Left cardiac atrium (tissue), 4 donors: ENCODE measurements around the gene ZNF83. TPM values are rescaled to one million over a fixed set of nuclear protein-coding genes. Genes with fewer than 3 reads are reported as not detected.
A peak's percentile ranks its signal among the peaks of the same experiment; 100 is the strongest.
"Not testable (repeated sequence)": the region's sequence is repeated elsewhere in the genome, so short reads cannot be mapped to it uniquely, and the experiment has no call there.

ENCODE experiments used
- ATAC-seq, 2 donors: fragments of 200-7000 bp; cut with Tn5 transposase; one replicate each; pipeline ENCODE4 v1.9.1; 2020; ENCODE audit warnings: mild to moderate bottlenecking in 2 of 2, moderate library complexity in 2 of 2
- DNase-seq: peaks from one replicate; pipeline ENCODE4 v3.0.0-alpha.2; 2020
- intact Hi-C, 2 donors: fragments of 100-400 bp; cut with DNase I; formaldehyde crosslinking; loops; one replicate each; pipeline versions ENCODE4 v1.14.1 to v1.15.1; 2022 to 2023
- total RNA-seq, 2 donors: library from RNA; stranded (reverse); fragmentation: NEBNext Ultra II Directional; extraction: Animal tissue kit (Norgen Biotek cat#: 25700); gene quantifications; one replicate each; pipeline ENCODE4 v1.2.1, GENCODE V29; 2021
- donor health status: DM: no; HTN: yes; CAD: no.
- donor health status: DM: no; HTN: yes; CAD: no; lungs with severe emphysema.
- donor health status: DM: yes; HTN: yes; CAD: no.
- donor health status: Dilated cardiomyopathy.

ZNF83 gene
- total RNA-seq, 2 donors from 2014 or later = 18.2 to 19.3 TPM

DNA sequence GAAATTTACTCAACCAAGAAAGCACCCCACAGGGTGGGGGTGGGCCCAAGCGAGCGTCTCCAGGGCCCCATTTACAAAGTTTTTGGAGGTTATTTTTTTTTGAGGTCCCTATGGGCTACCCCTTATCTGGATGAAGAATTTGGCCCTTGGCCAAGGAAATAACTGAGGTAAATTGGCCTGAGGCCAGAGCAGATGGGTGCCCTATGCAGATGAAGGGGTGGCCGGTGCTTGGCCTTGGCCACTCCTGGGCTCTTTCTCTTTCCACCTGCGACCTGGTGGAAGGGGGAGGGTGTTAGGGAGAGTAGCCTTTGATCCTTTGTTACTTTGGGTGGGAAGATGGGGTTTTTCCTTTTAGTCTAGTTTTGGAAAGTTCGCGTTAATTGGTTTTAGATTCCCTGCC is 52.6 kb downstream of the ZNF83 start:
- intact Hi-C loops = no loop called here
- ATAC-seq (peak in 1 of 2 donors; percentile 14), DNase-seq (no peak)

DNA sequence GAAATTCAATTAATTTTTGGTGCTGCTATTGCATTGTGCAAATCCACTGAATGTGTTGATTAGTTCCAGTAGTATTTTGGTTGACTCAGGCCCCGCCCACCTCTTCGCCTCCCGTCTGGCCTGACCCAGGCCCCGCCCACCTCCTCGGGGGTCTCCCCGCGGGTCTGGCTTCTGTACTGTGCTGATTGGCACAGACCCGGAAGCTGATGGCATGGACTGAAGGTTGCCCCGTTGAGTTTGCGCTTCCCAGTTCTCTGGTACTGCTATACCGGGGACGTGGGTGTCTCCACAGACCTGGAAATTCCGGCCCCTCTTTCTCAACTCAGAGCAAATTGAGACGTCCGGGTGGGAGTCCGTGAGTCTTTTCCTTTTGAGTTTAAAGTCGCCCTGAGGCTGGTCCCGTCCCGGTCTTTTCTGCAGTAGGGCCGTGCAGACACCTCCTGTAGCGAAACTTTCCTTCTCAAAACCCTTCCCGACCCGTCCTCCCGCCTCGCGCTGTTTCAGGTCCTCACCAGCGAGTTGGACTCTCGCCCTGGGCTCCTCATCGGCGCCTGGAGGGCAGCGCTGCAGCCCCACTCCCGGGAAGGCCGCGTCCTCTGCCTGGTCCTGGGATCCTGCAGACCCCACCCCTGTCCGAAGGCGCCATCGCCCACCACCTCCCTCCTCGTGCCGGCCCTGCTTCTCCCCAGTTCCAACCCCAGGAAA is 53.3 kb downstream of the ZNF83 start:
- intact Hi-C loops = no loop called here
- ATAC-seq = peak in 1 of 2 donors; percentile 93
- DNase-seq = no peak

DNA sequence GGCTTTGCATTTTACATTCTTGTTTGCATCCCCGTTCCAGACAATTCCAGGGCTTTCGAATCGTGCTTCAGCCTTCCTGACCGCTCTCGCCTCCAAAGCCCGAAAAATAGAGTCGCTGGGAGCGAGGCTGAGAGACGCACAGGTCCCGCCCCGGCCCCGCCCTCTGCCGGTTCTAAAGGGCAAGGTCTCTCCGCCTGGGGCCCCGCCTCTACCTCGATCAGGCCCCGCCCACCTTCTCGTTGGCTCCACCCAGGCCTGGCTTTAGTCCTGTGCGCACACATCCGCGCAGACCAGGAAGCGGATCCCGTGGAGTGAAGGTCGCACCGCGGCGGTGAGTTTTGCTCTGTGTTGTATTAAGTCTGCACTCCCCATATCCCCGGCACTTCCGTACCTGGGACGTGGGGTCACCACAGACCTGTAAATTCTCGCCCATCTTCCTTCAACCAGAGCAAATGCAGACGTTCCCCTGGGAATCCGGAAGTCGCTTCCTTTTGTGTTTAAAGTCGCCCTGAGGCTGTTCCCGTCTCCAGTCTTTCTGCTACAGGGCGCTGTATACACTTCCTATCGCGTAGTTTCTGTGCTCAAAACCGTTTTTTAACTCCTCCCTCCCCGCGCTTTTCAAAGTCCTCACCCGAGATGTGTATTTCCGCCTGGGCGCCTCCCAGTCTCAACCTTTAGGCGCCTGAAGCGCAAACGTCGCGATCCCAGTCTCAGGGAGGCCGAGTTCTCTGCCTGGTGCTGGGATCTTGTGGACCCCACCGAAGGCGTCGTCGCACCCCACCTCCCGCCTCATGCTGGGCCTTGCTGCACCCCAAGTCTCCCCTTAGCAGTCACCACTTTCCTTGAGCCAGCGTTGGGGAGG is 67.9 kb downstream of the ZNF83 start, which contains the start of gene ZNF701:
Gene ZNF701 (plus strand): TSS at position 288 of the 862 bp plus-strand sequence. CDS start 3,861 bp downstream, outside the sequence.
- ATAC-seq (peak; percentile 100), DNase-seq (peak; percentile 96)
- intact Hi-C loops = loop anchor here in 1 of 2 donors (5.0 kb wide), 1 partner anchor 43 kb away; the partner anchor contains the start of gene ZNF808

DNA sequence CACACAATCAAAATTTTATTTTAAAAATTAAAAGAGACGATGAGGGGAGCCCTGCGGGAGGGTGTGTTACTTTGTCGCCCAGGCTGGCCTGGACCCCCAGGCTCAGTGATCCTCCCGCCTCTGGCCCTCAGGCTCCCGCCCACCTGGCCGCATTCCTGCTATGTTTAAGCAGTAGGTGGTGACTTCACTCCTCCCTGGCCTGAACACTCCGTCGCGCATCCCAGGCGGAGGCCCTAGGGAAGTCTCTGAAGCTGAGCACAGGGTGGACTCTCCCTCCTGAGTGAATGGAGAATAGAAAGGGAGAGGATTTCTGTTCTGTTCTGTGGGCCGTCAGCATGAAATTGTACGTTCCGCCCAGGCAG is 68.5 kb downstream of the ZNF83 start:
- intact Hi-C loops = not testable (repeated sequence)

DNA sequence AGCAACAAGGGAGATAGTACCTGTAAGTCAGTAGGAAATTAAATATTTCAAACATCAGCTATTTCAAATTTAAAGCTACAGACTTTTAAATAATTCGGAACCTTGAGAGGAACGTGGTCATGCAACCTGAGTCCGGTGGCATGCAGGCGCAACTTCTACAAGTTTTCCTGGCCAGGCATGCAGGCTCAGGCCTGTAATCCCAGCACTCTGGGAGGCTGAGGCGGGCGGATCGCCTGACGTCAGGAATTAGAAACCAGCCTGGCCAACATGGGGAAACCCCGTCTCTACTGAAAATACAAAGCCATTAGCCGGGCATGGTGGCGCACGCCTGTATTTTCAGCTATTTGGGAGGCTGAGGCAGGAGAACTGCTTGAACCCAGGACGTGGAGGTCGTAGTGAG is 70.2 kb downstream of the ZNF83 start:
- DNase-seq (no peak), ATAC-seq (no peak)
- intact Hi-C loops = no loop called here

More for the DNA sequence above, 68.5 kb downstream of the ZNF83 start:
- peak; percentile 59 for DNase-seq
- ATAC-seq = peak; percentile 33 to 57

DNA sequence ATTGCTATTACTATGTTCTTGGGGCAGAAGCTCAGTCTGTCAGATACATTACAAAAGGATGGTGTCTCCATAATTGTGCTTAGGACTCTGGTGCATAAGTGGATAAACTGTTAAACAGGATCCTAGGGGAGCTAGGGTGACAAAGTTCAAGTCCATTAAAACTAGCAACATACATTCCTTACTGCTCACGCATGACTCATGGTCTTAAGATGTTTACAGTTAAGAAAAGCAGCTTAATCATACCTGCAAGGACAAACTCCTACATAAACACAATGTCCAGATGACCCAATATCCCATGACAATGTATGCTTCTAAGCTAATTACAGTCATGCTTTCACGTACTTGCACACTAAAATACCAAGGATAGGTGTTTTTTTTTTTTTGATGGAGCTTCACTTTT is 71.6 kb downstream of the ZNF83 start:
- no peak for DNase-seq

DNA sequence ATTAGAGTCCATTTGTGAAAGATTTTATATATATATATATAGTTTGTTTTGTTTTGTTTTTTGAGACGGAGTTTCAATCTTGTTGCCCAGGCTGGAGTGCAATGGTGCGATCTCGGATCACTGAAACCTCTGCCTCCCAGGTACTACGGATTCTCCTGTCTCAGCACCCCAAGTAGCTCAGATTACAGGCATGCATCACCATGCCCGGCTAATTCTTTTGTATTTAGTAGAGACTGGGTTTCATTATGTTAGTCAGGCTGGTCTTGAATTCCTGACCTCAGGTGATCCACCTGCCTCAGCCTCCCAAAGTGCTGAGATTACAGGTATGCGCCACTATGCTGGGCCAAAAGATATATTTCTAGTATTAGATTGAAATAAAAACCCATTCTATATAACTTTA is 72.0 kb downstream of the ZNF83 start:
- intact Hi-C loops = no loop called here
- DNase-seq = no peak
- no peak for ATAC-seq

More for the DNA sequence above, 71.6 kb downstream of the ZNF83 start:
- ATAC-seq = no peak
- intact Hi-C loops = no loop called here

Other genes starting within 250 kb of the ZNF83 start
- 10 to 100 TPM; 13.7 to 17.0 TPM for gene ZNF528, start 240.5 kb downstream of the ZNF83 start, total RNA-seq
- under 1 TPM; 0.24 to 0.31 TPM for gene ZNF534, start 209.2 kb downstream of the ZNF83 start, total RNA-seq
- 1 to 10 TPM; 2.2 to 2.7 TPM for gene ZNF578, start 184.8 kb downstream of the ZNF83 start, total RNA-seq
- gene ZNF808, start 110.7 kb downstream of the ZNF83 start, total RNA-seq = 10 to 100 TPM; 25.1 to 29.3 TPM
- 10 to 100 TPM; 14.6 to 18.4 TPM for gene ZNF701, start 68.1 kb downstream of the ZNF83 start, total RNA-seq
- 10 to 100 TPM in 1 of 2 donors, 1 to 10 TPM in 1; 9.2 to 11.3 TPM for gene ZNF611, start 96.7 kb upstream of the ZNF83 start, total RNA-seq
- 1 to 10 TPM; 3.9 to 4.4 TPM for gene ZNF600, start 148.4 kb upstream of the ZNF83 start, total RNA-seq
- 1 to 10 TPM; 8.6 to 9.0 TPM for gene ZNF28, start 183.3 kb upstream of the ZNF83 start, total RNA-seq
- 1 to 10 TPM; 8.5 to 8.7 TPM for gene ZNF468, start 219.3 kb upstream of the ZNF83 start, total RNA-seq